Parathyroid adenoma (tissue), 2 donors: Measurements from ENCODE around the gene PHKB.

Experiments
- H2AFZ ChIP-seq: fragments of 300-600 bp; sonication (generic); one replicate; pipeline ENCODE4 v1.7.0; 2017; ENCODE audit warnings: antibody characterized with exemption, mild to moderate bottlenecking
- H3K27ac ChIP-seq: fragments of 300-600 bp; sonication (generic); one replicate; pipeline ENCODE4 v1.7.0; 2017
- H3K27me3 ChIP-seq: fragments of 300-600 bp; sonication (generic); one replicate; pipeline ENCODE4 v1.7.0; 2017; ENCODE audit warnings: low read length; ENCODE audit not compliant: control insufficient read depth, insufficient read depth
- H3K36me3 ChIP-seq: fragments of 300-600 bp; sonication (generic); one replicate; pipeline ENCODE4 v1.7.0; 2017; ENCODE audit warnings: low read length; ENCODE audit not compliant: control insufficient read depth, insufficient read depth
- H3K4me1 ChIP-seq: fragments of 300-600 bp; sonication (generic); one replicate; pipeline ENCODE4 v1.7.0; 2017; ENCODE audit warnings: control low read depth
- H3K4me2 ChIP-seq: fragments of 300-600 bp; sonication (generic); one replicate; pipeline ENCODE4 v1.7.0; 2017; ENCODE audit warnings: low read length
- H3K4me3 ChIP-seq: fragments of 300-600 bp; sonication (generic); one replicate; pipeline ENCODE4 v1.7.0; 2017; ENCODE audit warnings: low read depth, low read length
- H3K79me2 ChIP-seq: fragments of 300-600 bp; sonication (generic); one replicate; pipeline ENCODE4 v1.7.0; 2017; ENCODE audit warnings: control low read depth
- H3K9ac ChIP-seq: fragments of 300-600 bp; sonication (generic); one replicate; pipeline ENCODE4 v1.7.0; 2017; ENCODE audit warnings: mild to moderate bottlenecking
- H3K9me3 ChIP-seq: fragments of 300-600 bp; sonication (generic); one replicate; pipeline ENCODE4 v1.7.0; 2017; ENCODE audit warnings: low read length; ENCODE audit not compliant: control insufficient read depth
- CTCF ChIP-seq: fragments of 300-600 bp; sonication (generic); IDR thresholded peaks from one replicate; pipeline ENCODE4 v1.7.0; 2017; ENCODE audit warnings: antibody characterized with exemption, mild to moderate bottlenecking
- donor health status: primary hyperparathyroidism.

The PHKB gene

GRCh38 chr16:47695756-47696155 is 234.6 kb downstream of the PHKB start:
- Histone ChIP-seq H3K36me3 (no peaks in the 10 kb centered on the region), H3K4me2 (no peak overlapping the region)
- no peak for TF ChIP-seq CTCF

GRCh38 chr16:47697826-47698225 is 236.7 kb downstream of the PHKB start:
- Histone ChIP-seq H2AFZ (no peak overlapping the region), H3K4me1 (no peaks in the 10 kb centered on the region), H3K9me3 (no peaks in the 10 kb centered on the region), H3K27me3 (no peaks in the 10 kb centered on the region), H3K36me3 (no peaks in the 10 kb centered on the region), H3K27ac (no peak overlapping the region), H3K4me3 (no peak overlapping the region), H3K4me2 (no peak overlapping the region), H3K9ac (no peak overlapping the region), H3K79me2 (no peaks in the 10 kb centered on the region)
- TF ChIP-seq CTCF, result no peak

More at GRCh38 chr16:47695756-47696155, 234.6 kb downstream of the PHKB start:
- Histone ChIP-seq H3K4me1 (no peaks in the 10 kb centered on the region), H3K27me3 (no peaks in the 10 kb centered on the region), H3K4me3 (no peak overlapping the region), H2AFZ (no peak overlapping the region), H3K79me2 (no peaks in the 10 kb centered on the region), H3K9me3 (no peaks in the 10 kb centered on the region), H3K9ac (no peak overlapping the region), H3K27ac (no peak overlapping the region)

- TF ChIP-seq CTCF, result no peak
- H3K27ac ChIP-seq, result no peak overlapping the region
- no peaks in the 10 kb centered on the region for H3K4me1 ChIP-seq
- H3K4me3 ChIP-seq, result no peak overlapping the region
- H3K79me2 ChIP-seq, result no peaks in the 10 kb centered on the region
- no peaks in the 10 kb centered on the region for H3K9me3 ChIP-seq
- H3K9ac ChIP-seq, result no peak overlapping the region
- no peaks in the 10 kb centered on the region for H3K27me3 ChIP-seq
- no peaks in the 10 kb centered on the region for H3K36me3 ChIP-seq
- H2AFZ ChIP-seq, result no peak overlapping the region
- H3K4me2 ChIP-seq, result no peak overlapping the region
Observed at GRCh38 chr16:47699106-47699505, 238.0 kb downstream of the PHKB start.

GRCh38 chr16:47700857-47701587 is 239.9 kb downstream of the PHKB start:
- H2AFZ ChIP-seq, result no peak overlapping the region
- no peak overlapping the region for H3K9ac ChIP-seq
- H3K4me2 ChIP-seq, result no peak overlapping the region
- H3K27me3 ChIP-seq, result no peaks in the 10 kb centered on the region
- H3K9me3 ChIP-seq, result no peaks in the 10 kb centered on the region
- no peaks in the 10 kb centered on the region for H3K36me3 ChIP-seq
- H3K4me3 ChIP-seq, result no peak overlapping the region
- TF ChIP-seq CTCF, result no peak
- H3K4me1 ChIP-seq, result no peaks in the 10 kb centered on the region
- no peaks in the 10 kb centered on the region for H3K79me2 ChIP-seq
- H3K27ac ChIP-seq, result no peak overlapping the region

- Histone ChIP-seq H3K36me3 (no peaks in the 10 kb centered on the region), H3K27me3 (no peaks in the 10 kb centered on the region), H3K4me2 (no peak overlapping the region), H3K9ac (no peak overlapping the region), H3K4me1 (no peaks in the 10 kb centered on the region), H3K27ac (no peak overlapping the region), H2AFZ (no peak overlapping the region), H3K4me3 (no peak overlapping the region), H3K9me3 (no peaks in the 10 kb centered on the region), H3K79me2 (no peaks in the 10 kb centered on the region)
- TF ChIP-seq CTCF, result no peak
Observed at GRCh38 chr16:47705266-47705665, 244.1 kb downstream of the PHKB start.
